GM12873 (cell line): Measurements from ENCODE around the gene BOC.

Experiments
- CTCF ChIP-seq: IDR thresholded peaks from 2 replicates; pipeline ENCODE4 v1.5.1; 2012; ENCODE audit warnings: low read depth, mild to moderate bottlenecking, moderate library complexity, low read length, control low read depth; ENCODE audit not compliant: insufficient read depth; ENCODE audit errors: missing control alignments

BOC gene

GRCh38 chr3:113292933-113293332 is 81.6 kb downstream of the BOC start:
- TF ChIP-seq CTCF = no peak

- no peak for TF ChIP-seq CTCF
Measured at GRCh38 chr3:113293348-113293747, 82.0 kb downstream of the BOC start.

- TF ChIP-seq CTCF = no peak
Measured at GRCh38 chr3:113295463-113295862, 84.1 kb downstream of the BOC start.

GRCh38 chr3:113297287-113297686 is 85.9 kb downstream of the BOC start:
- TF ChIP-seq CTCF = no peak

- TF ChIP-seq CTCF = no peak
Measured at GRCh38 chr3:113297841-113298240, 86.5 kb downstream of the BOC start.

- TF ChIP-seq CTCF = no peak
Measured at GRCh38 chr3:113300596-113300995, 89.2 kb downstream of the BOC start.

- no peak for TF ChIP-seq CTCF
Measured at GRCh38 chr3:113304102-113304501, 92.7 kb downstream of the BOC start.
